ENCODE data around the gene SLCO2A1.

SLCO2A1 gene

DNA sequence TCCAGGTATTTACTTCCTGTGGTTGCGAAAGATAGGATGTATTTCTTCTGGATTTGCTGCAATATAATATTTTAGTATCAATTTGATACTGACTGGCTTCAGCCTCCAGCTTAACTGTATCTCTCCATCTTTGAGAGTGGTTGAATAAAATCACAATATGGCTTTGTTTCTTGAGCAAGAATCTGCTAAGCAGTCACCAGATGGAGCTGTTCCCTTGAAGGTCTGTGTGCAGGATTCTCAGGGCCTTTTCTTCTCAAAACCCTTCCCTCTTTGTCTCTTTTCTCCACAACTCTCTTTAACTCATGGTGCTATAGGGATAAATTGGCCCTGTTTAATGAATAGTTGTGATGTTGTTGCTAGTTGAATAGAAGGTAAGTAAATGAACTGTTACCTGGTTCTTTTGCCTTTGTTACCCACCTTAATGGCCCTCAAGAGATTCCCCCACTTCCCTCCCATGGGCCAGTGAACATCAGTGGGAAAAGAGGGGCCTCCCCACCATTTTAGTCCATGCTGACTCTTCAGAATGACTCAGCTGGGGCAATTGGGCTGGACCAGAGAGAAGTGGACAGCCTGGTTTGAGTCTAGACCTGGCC is 99.3 kb downstream of the SLCO2A1 start:
- DNase-seq: peak; percentile 55

DNA sequence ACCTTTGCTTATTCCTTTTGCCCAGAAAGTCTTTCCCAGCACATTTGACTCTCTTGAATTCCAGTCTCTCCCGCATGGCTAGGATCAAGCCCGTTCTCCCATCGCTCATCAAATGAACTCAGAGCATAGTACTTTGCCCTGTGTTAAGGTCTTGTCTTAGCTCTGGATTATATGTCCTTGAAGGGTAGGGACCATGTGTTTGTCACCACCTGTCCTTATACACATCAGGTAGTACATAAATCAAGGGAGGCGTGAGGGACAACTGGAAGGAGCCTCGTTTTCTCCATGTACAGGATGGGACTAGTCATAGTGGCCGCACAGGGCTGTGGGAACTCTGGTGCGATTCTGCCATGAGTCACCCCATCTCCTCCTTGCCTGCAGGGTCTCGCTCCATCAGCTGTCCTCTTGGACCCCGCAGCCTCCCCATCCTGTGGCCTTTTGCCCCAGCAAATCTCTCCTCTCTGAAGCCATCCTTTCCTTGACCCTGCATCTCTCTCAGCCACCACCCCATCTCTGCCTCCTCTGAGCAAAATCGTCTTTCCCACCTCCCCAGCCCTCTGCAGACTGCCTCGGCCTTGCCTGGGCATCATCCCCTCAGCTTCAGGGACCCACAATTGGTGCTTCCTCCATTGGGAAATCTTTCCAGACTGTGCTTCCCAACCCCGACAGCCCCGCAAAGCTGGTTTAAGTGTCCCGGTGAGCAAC is 100.7 kb downstream of the SLCO2A1 start:
- DNase-seq: no peak

- no peak for DNase-seq
These were observed 101.4 kb downstream of the SLCO2A1 start for GRCh38 chr3:133928136-133928893.

GRCh38 chr3:133927540-133928066 is 102.1 kb downstream of the SLCO2A1 start:
- peak; percentile 12 for DNase-seq

DNA sequence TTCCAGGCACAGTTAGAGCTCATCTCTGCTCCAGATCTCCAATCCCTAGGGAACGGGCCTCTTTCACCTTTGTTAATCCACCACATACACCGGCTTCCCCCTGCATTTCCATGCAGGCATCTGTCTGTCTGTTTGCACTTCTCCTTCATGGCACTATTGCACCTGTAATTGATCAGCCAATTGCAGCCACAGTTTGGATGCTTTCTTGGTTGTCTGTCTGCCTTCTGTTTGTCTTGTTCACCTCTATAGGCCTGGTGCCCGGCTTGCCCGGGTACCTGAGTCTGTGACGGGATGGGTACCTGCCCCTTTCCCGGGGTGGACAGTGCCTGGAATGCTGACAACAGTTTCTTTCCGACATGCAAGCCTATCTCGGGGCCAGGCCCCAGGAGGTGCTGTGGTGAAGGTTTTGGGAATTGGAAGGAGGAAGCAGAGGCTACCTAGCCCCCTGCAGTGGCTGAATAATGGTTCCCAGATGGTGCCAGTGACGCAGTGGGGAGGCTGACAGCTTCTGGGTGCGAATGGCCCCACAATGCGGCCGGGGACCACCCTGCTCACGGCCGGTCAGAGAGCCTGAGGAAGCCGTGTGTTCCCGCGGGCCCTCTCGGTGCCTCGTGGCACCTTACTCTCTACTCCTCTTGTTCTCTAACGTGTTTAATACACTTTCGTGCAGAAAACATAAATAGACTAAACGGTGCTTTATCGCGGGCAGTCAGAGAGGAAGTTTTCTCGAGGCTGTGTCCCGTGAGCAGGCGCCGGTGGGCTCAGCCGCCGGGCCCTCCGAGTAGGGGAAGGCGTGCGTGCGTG is 102.8 kb downstream of the SLCO2A1 start:
- no peak for DNase-seq

DNA sequence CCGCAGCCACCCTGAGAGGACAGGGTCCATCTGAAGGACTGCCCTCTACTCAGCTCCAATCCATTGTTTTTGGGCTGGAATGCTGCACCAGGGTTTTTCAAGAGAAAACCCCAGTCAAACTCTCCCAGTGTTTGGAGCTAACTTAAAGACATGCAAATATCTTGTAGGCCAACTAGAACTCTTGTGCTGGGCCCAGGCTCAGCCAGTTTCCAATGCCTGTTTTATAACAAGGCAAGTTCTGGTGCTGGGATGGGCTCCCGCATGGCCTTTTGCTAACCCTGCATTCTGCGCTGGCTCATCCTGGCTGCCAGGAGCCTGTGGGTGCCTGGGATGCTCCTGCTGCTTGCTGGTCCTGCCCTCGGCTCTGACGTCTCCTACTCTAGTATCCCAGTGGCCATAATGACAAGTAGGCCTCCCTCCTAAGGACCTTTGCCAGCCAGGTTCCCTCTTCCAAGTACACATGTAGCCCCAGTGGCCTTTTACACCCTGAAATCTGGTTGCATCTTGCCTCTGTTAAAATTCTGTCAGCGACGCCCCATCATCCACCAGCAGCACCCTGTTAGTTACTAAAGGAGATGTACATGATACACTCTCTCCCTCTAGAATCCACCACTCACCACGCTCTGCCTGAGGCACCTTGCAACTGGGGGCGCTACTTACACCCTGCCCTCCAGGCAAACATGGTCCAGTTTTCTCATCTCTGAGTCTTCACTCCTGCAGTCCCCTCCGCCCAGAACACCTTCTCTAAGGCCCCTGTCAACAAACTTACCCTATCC is 103.6 kb downstream of the SLCO2A1 start:
- no peak for DNase-seq

GRCh38 chr3:133924041-133924440 is 105.7 kb downstream of the SLCO2A1 start:
- DNase-seq: no peak

DNA sequence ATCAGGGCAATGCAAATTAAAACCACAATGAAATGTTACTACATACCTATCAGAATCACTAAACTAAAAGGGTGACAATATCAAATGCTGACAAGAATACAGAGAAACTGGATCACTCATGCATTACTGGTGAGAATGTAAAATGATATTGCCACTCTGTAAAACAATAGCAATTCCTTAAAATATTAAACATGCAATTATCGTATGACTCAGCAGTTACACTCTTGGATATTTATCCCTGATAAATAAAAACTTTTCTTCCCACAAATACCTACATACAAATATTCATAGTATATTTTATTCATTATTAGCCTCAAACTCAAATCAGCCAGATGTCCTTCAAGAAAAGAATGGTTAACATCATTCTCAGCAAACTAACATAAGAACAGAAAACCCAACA is 108.1 kb downstream of the SLCO2A1 start:
- no peak for DNase-seq

- no peak for DNase-seq
These were observed 112.6 kb downstream of the SLCO2A1 start for GRCh38 chr3:133917144-133917543.

GRCh38 chr3:133915685-133916658 is 113.8 kb downstream of the SLCO2A1 start:
- DNase-seq: no peak

- no peak for DNase-seq
These were observed 114.7 kb downstream of the SLCO2A1 start for GRCh38 chr3:133914839-133915600.

- DNase-seq: no peak
These were observed 119.3 kb downstream of the SLCO2A1 start for GRCh38 chr3:133910422-133910821.

DNA sequence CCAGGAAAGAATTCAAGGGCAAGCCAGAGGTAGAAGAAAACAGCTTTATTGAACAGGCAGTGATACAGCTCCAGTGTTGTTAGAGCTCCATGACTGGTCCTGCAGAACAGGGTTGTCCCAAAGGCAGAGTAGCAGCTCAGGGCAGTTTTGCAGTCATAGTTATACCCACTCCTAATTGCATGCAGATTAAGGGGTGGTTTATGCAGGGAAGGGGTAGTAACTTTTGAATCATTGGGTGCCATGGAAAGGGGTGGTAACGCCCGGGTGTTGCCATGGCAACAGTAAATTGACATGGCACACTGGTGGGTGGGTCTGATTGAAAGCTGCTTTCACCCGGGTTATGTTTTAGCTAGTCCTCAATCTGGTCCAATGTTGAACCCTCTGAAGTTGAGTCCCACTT is 124.3 kb downstream of the SLCO2A1 start:
- no peak for DNase-seq

GRCh38 chr3:133901847-133902246 is 127.9 kb downstream of the SLCO2A1 start:
- no peak for DNase-seq

GRCh38 chr3:133901083-133901482 is 128.6 kb downstream of the SLCO2A1 start:
- DNase-seq: no peak

DNA sequence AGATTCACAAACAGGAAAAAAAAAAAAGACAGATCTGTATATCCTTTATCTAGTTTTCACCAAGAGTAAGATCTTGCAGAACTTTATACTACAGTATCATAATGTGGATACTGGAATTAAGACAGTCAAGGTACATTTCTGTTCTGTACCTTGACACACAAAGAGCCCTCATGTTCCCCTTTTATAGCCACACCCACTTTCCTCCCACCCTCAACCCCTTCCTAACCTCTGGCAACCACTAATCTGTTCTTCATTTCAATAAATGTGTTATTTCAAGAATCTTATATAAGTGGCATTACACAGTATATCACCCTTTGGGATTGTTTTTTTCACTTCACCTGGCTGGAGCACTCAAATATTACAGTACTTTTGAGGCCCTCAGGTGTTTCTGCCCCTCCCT is 130.4 kb downstream of the SLCO2A1 start:
- no peak for DNase-seq

DNA sequence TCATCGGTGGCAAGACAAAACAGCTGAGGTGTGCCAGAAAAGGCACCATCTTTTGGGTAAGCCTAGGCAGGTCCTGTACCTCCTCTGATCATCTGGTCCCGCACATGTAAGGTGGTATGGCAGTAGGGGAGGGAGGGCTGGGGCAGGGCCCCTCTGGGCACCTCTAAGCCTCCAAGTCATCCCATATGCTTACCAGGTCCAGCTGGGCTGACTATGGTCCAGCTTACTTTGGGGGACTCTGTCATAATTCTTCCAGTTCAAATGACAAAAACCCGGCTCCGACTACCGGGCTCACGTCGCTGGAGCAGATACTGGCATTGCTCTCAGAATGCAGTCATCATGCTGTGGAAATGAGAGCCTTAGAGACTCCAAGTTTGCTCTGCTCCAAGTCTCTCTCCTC is 132.2 kb downstream of the SLCO2A1 start:
- DNase-seq: no peak

DNA sequence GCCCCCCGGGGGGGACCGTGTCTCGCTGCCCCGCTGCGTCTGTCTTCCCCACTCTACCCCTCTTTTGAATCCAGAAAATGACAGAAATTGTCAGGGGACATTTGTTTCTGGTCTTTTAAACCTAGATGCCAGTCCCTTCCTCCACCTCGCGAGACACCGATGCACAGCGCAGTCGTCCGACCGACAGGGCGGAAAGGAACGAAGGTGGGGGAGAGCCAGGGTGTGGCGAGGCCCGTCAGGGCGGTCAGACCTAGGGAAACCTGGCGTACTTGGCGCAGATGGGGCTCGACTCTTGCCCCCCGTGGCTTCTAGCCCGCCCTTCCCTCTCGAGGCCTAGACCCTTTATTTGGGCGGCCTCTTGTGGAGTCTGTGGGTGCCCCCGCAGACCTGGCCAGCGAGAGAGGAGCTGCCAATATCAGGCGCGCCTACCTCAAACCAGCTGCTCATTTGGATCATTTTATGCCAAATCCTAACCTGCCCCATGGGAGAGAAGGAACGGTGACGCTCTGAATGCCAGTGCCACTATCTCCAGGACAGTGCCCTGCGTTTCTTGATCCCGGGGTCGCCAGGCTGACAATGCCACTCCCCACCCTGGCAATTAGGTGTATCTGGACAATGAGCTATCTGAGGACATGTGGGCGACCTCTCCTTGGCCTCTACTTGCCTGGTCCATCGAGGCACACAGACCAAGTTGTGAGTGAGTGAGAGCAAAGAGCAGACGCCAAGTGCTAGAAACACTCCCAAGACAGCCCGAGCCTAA is 133.5 kb downstream of the SLCO2A1 start:
- DNase-seq: peak; percentile 20
